Measurements from ENCODE around the gene SMARCA4. TPM values are rescaled to one million over a fixed set of nuclear protein-coding genes. Genes with fewer than 3 reads are reported as not detected.
"Not testable (repeated sequence)": the region's sequence is repeated elsewhere in the genome, so short reads cannot be mapped to it uniquely, and the experiment has no call there.

The SMARCA4 gene
- total RNA-seq, 4 donors from 2014 or later, result 78.4 to 115 (median 81.7) TPM

DNA sequence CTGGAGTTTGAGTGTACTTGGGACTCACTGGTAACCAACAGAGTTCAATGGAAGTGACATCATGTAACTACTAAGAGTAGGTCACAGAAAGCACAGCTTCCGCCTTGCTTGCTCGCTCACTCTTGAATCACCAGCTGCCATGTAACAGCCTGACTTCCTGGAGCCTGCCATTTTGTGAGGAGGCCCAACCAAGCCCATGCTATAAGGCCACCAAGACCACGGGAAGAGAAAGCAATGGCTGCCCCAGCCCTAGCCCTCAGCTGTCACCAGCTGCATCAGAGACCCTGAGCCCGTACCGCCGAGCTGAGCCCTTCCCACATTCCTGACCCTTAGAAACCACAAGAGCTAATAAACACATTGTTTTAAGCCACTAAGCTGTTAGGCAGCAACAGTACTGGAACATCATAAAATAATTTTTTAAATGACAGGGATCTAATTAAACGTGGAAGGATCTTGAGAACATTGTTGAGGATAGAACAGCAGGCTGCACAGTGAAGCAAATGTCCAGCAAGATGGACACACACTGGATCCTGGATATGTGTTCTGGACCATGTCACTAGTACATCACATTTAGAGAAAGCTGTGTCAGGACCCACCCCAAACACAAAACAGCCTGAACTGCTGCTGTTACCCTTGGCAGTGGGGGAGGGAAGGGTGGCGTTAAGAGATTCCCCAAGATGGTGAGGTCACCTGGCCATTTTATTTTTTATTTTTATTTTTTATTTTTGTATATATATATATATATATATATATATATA is 106.7 kb downstream of the SMARCA4 start:
- 94 to 95% methylated on average over 8 of the region's 8 CpGs for WGBS, 2 donors
- TF ChIP-seq POLR2A (IDR thresholded peaks at IDR 0.05), result no peak
- TF ChIP-seq CTCF (IDR thresholded peaks at IDR 0.05), result no peak
- no peak for DNase-seq (ENCODE audit: low spot score in 2 of 2)
- intact Hi-C loops (cut with DNase I; ENCODE audit: low total_unique reads), result no loop called here
- no peak overlapping the region for H3K4me3 ChIP-seq (ENCODE audit: low read depth, poor library complexity, severe bottlenecking)

GRCh38 chr19:11069561-11069960 is 108.7 kb downstream of the SMARCA4 start:
- H3K4me3 ChIP-seq (ENCODE audit: low read depth, poor library complexity, severe bottlenecking), result no peak overlapping the region
- WGBS, 2 donors, result 85 to 92% methylated on average over 9 of the region's 9 CpGs
- no peak for DNase-seq (ENCODE audit: low spot score in 2 of 2)
- intact Hi-C loops (cut with DNase I; ENCODE audit: low total_unique reads), result no loop called here
- TF ChIP-seq CTCF (IDR thresholded peaks at IDR 0.05) (no peak), POLR2A (IDR thresholded peaks at IDR 0.05) (no peak)

DNA sequence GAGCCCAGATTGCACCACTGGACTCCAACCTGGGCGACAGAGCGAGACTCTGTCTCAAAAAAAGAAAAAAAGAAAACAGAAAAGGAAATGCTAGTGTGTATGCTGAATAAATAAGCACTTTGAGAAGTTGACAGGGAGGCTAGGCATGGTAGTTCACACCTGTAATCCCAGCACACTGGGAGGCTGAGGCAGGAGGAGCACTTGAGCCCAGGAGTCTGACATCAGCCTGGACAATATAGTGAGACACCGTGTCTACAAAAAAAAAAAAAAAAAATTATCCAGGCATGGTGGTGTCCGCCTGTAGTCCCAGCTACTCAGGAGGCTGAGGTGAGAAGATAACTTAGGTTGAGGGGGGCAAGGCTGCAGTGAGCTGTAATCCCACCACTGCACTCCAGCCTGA is 109.3 kb downstream of the SMARCA4 start:
- H3K4me3 ChIP-seq (ENCODE audit: low read depth, poor library complexity, severe bottlenecking), result no peak overlapping the region
- intact Hi-C loops (cut with DNase I; ENCODE audit: low total_unique reads), result no loop called here
- TF ChIP-seq CTCF (IDR thresholded peaks at IDR 0.05) (no peak), POLR2A (IDR thresholded peaks at IDR 0.05) (no peak)
- DNase-seq (ENCODE audit: low spot score in 2 of 2), result no peak
- 91 to 96% methylated on average over 4 of the region's 4 CpGs for WGBS, 2 donors

GRCh38 chr19:11073568-11073967 is 112.7 kb downstream of the SMARCA4 start:
- intact Hi-C loops (cut with DNase I; ENCODE audit: low total_unique reads), result no loop called here
- no peak for TF ChIP-seq POLR2A (IDR thresholded peaks at IDR 0.05)
- no peak for TF ChIP-seq CTCF (IDR thresholded peaks at IDR 0.05)
- DNase-seq (ENCODE audit: low spot score in 2 of 2), result no peak
- 96% methylated on average over 9 of the region's 9 CpGs for WGBS, 2 donors
- H3K4me3 ChIP-seq (ENCODE audit: low read depth, poor library complexity, severe bottlenecking), result no peak overlapping the region

- 94% methylated on average over 9 of the region's 9 CpGs for whole genome bisulfite sequencing, 2 donors
- H3K4me3 ChIP-seq (ENCODE audit: low read depth, poor library complexity, severe bottlenecking); intact Hi-C loops (cut with DNase I; ENCODE audit: low total_unique reads); DNase-seq (ENCODE audit: low spot score in 2 of 2): not testable (repeated sequence)
Measured at GRCh38 chr19:11076792-11077191, 116.0 kb downstream of the SMARCA4 start.

DNA sequence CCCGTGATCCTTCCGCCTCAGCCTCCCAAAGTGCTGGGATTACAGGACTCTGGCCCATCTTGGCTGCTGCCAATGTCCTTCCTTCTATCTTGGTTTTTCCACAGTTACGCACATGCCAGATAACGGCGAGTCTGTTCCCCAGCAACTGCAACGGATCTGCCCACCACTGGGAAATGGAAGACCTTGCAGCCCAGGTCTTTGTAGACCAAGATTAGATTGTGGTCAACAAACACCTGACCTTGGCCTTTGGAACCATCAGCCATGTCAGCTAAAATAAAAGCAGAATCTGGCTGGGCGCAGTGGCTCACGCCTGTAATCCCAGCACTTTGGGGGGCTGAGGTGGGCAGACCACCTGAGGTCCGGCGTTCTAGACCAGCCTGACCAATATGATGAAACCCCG is 118.1 kb downstream of the SMARCA4 start:
- no peak overlapping the region for H3K4me3 ChIP-seq (ENCODE audit: low read depth, poor library complexity, severe bottlenecking)
- intact Hi-C loops (cut with DNase I; ENCODE audit: low total_unique reads), result no loop called here
- 96% methylated on average over 11 of the region's 11 CpGs for WGBS, 2 donors
- no peak for TF ChIP-seq CTCF (IDR thresholded peaks at IDR 0.05)
- no peak for DNase-seq (ENCODE audit: low spot score in 2 of 2)

Data from lower leg skin (tissue), 4 donors.